GM12874 (cell line): ENCODE measurements around the gene MESD.

Experiments used
- CTCF ChIP-seq: IDR thresholded peaks from 2 replicates; pipeline ENCODE4 v1.5.1; 2011; ENCODE audit warnings: low read depth, mild to moderate bottlenecking, control low read depth, low read length, moderate library complexity; ENCODE audit not compliant: insufficient read depth

MESD gene

GRCh38 chr15:80940331-80940730 is 49.3 kb downstream of the MESD start:
- TF ChIP-seq CTCF: no peak

GRCh38 chr15:80939216-80939615 is 50.4 kb downstream of the MESD start:
- no peak for TF ChIP-seq CTCF

- no peak for TF ChIP-seq CTCF
Observed at GRCh38 chr15:80937718-80938117, 51.9 kb downstream of the MESD start.

- TF ChIP-seq CTCF: no peak
Observed at GRCh38 chr15:80936288-80937078, 53.1 kb downstream of the MESD start.

GRCh38 chr15:80934761-80935221 is 54.8 kb downstream of the MESD start:
- no peak for TF ChIP-seq CTCF

- TF ChIP-seq CTCF: no peak
Observed at GRCh38 chr15:80932989-80933388, 56.6 kb downstream of the MESD start.

- no peak for TF ChIP-seq CTCF
Observed at GRCh38 chr15:80932513-80932815, 57.2 kb downstream of the MESD start.
